PC-3 (cell line): ENCODE results near the gene DYNC2I2. TPM values are rescaled to one million over a fixed set of nuclear protein-coding genes. Genes with fewer than 3 reads are reported as not detected.

Source experiments
- ATAC-seq: fragments of 200-7000 bp; cut with Tn5 transposase; 2 replicates; pipeline ENCODE4 v1.9.1; 2020; ENCODE audit warnings: mild to moderate bottlenecking, moderate library complexity
- BruUV-seq: library from RNA; stranded (reverse); fragments of 400-500 nt; replicated peaks from 2 replicates; lab custom pipeline; 2021; lab: Mats Ljungman, UMichigan
- CTCF ChIA-PET: fragments of 300-600 bp; sonication (Branson Sonifier 250); formaldehyde crosslinking; loops from one replicate; lab custom pipeline; 2022; ENCODE audit warnings: antibody characterized with exemption; lab: Charles Lee
- POLR2A ChIA-PET: fragments of 300-600 bp; sonication (Branson Sonifier 250); formaldehyde crosslinking; loops from one replicate; lab custom pipeline; 2022; ENCODE audit warnings: antibody characterized with exemption; ENCODE audit not compliant: unreplicated experiment; lab: Charles Lee
- DNase-seq: peaks from one replicate; pipeline ENCODE4 v3.0.0-alpha.2; 2015
- H2AFZ ChIP-seq: fragments of 300-600 bp; sonication (generic); 2 replicates; pipeline ENCODE4 v1.6.0; 2016; ENCODE audit warnings: antibody characterized with exemption, low read length
- H3F3A ChIP-seq: fragments of 300-600 bp; sonication (generic); one replicate; pipeline ENCODE4 v1.6.0; 2017; ENCODE audit warnings: antibody characterized with exemption, low read length, control low read depth, mild to moderate bottlenecking; ENCODE audit not compliant: unreplicated experiment
- H3K27ac ChIP-seq: fragments of 300-600 bp; sonication (generic); 2 replicates; pipeline ENCODE4 v1.5.1; 2016; ENCODE audit warnings: mild to moderate bottlenecking, low read length
- H3K27me3 ChIP-seq: fragments of 300-600 bp; sonication (generic); 2 replicates; pipeline ENCODE4 v1.6.1; 2016; ENCODE audit warnings: low read length, mixed read lengths
- H3K36me3 ChIP-seq: fragments of 300-600 bp; sonication (generic); 2 replicates; pipeline ENCODE4 v1.6.1; 2016; ENCODE audit warnings: low read depth, mixed run types, low read length, mixed read lengths
- H3K4me1 ChIP-seq: fragments of 300-600 bp; sonication (generic); 2 replicates; pipeline ENCODE4 v1.5.1; 2016; ENCODE audit warnings: low read length; ENCODE audit not compliant: insufficient read depth
- H3K4me2 ChIP-seq: fragments of 300-600 bp; sonication (generic); 2 replicates; pipeline ENCODE4 v1.6.0; 2016; ENCODE audit warnings: low read length
- H3K4me3 ChIP-seq: fragments of 300-600 bp; sonication (generic); 2 replicates; pipeline ENCODE4 v1.5.1; 2016; ENCODE audit warnings: mild to moderate bottlenecking, low read length, mixed read lengths
- H3K79me2 ChIP-seq: fragments of 300-600 bp; sonication (generic); 2 replicates; pipeline ENCODE4 v1.6.1; 2017; ENCODE audit warnings: low read length, mixed read lengths
- H3K9ac ChIP-seq: fragments of 300-600 bp; sonication (generic); 2 replicates; pipeline ENCODE4 v1.6.0; 2016; ENCODE audit warnings: mild to moderate bottlenecking, low read length
- H3K9me2 ChIP-seq: fragments of 300-600 bp; sonication (generic); replicated peaks from 2 replicates; pipeline ENCODE4 v1.6.1; 2016; ENCODE audit warnings: mixed run types, low read length, mixed read lengths
- H3K9me3 ChIP-seq: fragments of 300-600 bp; sonication (generic); 2 replicates; pipeline ENCODE4 v1.6.1; 2016; ENCODE audit warnings: low read length, mixed read lengths
- H4K20me1 ChIP-seq: fragments of 300-600 bp; sonication (generic); 2 replicates; pipeline ENCODE4 v1.6.1; 2016; ENCODE audit warnings: low read length, mixed read lengths
- EZH2 ChIP-seq: fragments of 300-600 bp; sonication (generic); IDR thresholded peaks from one replicate; pipeline ENCODE4 v1.6.1; 2017; ENCODE audit warnings: antibody characterized with exemption, mild to moderate bottlenecking, low read length; ENCODE audit not compliant: unreplicated experiment
- EZH2phosphoT487 ChIP-seq: fragments of 300-600 bp; sonication (generic); IDR thresholded peaks from 2 replicates; pipeline ENCODE4 v1.6.1; 2018; ENCODE audit warnings: mild to moderate bottlenecking, antibody characterized with exemption, low read length, borderline replicate concordance
- intact Hi-C: fragments of 100-400 bp; cut with micrococcal nuclease; formaldehyde crosslinking; loops from 2 replicates; pipeline ENCODE4 v1.9.0; 2023
- total RNA-seq: library from RNA; depleted of rRNA; stranded (reverse); fragments of >200 nt; gene quantifications from 2 replicates; pipeline ENCODE4 v1.2.3, GENCODE V29; 2014
- TF ChIP-seq, protein P1 (sequence below): fragments of 300-600 bp; sonication (generic); conservative IDR thresholded peaks from 2 replicates; pipeline ENCODE4 v1.5.1; 2017; ENCODE audit warnings: antibody characterized with exemption, low read depth, mild to moderate bottlenecking, low read length

The DYNC2I2 gene
- total RNA-seq, 1 experiment from 2014 or later: 196 TPM

DNA sequence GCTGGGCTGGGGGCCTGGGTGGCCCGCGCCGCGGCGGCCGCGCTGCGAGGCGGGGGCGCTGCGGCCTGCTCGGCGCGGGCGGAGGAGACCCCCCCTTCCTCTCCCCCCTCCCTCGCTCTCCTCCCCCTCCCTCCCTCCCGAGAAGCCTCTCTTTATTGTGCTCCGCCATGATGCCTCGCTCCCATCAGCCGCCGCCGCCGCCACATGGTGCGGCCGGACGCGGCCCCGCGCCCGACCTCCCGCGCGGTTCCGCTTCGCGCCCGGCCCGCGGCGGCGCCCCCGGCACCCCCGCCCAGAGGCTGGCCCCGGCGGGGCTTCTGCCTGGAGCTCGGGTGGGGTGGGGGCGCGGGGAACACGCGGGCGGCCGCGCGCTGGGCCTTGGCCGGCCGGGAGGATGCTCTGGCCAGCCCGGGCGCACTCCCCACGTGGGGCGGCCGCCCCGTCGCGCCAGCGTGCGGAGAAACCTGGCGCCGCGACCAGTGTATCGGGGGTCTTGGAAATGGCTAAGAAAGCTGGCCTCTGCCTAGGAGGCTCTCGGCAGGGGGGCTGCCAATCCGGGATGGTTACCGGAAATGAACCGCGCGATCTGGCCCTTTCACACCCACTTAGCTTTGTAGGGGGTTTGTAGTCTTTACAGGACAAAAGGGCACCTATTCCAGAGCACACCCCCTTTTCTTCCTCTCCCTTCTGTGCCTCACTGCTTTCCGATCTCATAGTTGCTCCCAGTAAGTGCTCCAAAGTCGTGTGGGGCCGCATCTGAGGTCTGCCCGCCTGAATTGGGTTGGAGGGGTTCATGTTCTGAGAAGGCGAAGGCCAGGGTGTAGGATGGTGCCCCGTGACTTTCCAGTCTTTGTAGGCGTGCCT, 33.4 kb upstream of the DYNC2I2 start:
- Histone ChIP-seq H3K9me2 (no peaks in the 10 kb centered on the region), H2AFZ (no peak overlapping the region), H3K9me3 (no peaks in the 10 kb centered on the region), H3K4me2 (peak overlapping the region; percentile 80), H3K36me3 (peaks cover 40% of the 10 kb centered on the region), H3K4me3 (peak overlapping the region; percentile 99), H3K4me1 (peaks cover 36% of the 10 kb centered on the region), H3K27me3 (no peaks in the 10 kb centered on the region), H3K27ac (peak overlapping the region; percentile 6; the same call in 1 of the 2 replicates), H3K79me2 (peaks cover 72% of the 10 kb centered on the region), H3F3A (peaks cover 3% of the 10 kb centered on the region), H3K9ac (peak overlapping the region; percentile 93), H4K20me1 (peaks cover 22% of the 10 kb centered on the region)
- intact Hi-C loops: no loop called here
- CTCF ChIA-PET: interaction anchor here (0.6 kb wide), 2 partner anchors 99 to 319 kb away, joined by 5 to 7 read pairs; partner anchors contain the start of gene URM1
- POLR2A ChIA-PET: no interaction called here
- DNase-seq: no peak
- ATAC-seq: no peak
- BruUV-seq: no TSS peak
- TF ChIP-seq EZH2: no peak
- TF ChIP-seq EZH2phosphoT487: no peak
- TF ChIP-seq, protein P1, sequence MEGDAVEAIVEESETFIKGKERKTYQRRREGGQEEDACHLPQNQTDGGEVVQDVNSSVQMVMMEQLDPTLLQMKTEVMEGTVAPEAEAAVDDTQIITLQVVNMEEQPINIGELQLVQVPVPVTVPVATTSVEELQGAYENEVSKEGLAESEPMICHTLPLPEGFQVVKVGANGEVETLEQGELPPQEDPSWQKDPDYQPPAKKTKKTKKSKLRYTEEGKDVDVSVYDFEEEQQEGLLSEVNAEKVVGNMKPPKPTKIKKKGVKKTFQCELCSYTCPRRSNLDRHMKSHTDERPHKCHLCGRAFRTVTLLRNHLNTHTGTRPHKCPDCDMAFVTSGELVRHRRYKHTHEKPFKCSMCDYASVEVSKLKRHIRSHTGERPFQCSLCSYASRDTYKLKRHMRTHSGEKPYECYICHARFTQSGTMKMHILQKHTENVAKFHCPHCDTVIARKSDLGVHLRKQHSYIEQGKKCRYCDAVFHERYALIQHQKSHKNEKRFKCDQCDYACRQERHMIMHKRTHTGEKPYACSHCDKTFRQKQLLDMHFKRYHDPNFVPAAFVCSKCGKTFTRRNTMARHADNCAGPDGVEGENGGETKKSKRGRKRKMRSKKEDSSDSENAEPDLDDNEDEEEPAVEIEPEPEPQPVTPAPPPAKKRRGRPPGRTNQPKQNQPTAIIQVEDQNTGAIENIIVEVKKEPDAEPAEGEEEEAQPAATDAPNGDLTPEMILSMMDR: no peak

DNA sequence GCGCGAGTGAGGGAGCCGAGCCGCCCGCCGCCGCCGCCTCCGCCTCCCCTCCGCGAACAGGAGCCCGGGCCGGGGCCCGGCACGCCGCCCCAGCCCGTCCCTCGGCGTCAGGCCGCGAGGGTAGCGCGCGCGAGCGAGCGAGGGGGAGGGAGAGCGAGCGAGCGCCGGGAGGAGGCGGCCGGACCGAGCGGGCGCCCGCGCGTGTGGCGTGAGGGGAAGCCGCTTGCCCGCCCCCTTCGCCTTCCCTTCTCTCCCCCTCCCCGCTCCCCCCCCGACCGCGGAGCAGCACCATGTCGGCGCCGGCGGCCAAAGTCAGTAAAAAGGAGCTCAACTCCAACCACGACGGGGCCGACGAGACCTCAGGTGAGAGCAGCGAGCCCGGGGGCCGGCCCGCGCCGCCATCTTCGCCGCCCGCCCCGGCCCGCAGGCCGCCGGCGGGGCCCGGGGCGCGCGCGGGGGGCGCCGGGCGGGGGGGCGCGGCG, 32.7 kb upstream of the DYNC2I2 start:
- Histone ChIP-seq H3K79me2 (peaks cover 79% of the 10 kb centered on the region), H3K9ac (peak overlapping the region; percentile 71), H3K9me3 (no peaks in the 10 kb centered on the region), H3K27me3 (no peaks in the 10 kb centered on the region), H3K4me2 (no peak overlapping the region), H3K4me3 (peak overlapping the region; percentile 65), H3K36me3 (peaks cover 37% of the 10 kb centered on the region), H3F3A (peaks cover 1% of the 10 kb centered on the region), H3K9me2 (no peaks in the 10 kb centered on the region), H4K20me1 (peaks cover 22% of the 10 kb centered on the region), H3K27ac (no peak overlapping the region), H3K4me1 (peaks cover 41% of the 10 kb centered on the region), H2AFZ (no peak overlapping the region)
- CTCF ChIA-PET: interaction anchor here (0.6 kb wide), 1 partner anchor 99 kb away, joined by 7 read pairs; no protein-coding TSS in a partner anchor
- BruUV-seq: no TSS peak
- TF ChIP-seq EZH2 (no peak), EZH2phosphoT487 (no peak)
- TF ChIP-seq, protein P1: no peak
- ATAC-seq: peak; percentile 1; the same call in 1 of the 2 replicates
- DNase-seq: no peak
- POLR2A ChIA-PET: no interaction called here
- intact Hi-C loops: no loop called here
